Caco-2 (cell line): ENCODE measurements around the gene CFAP251. TPM values are rescaled to one million over a fixed set of nuclear protein-coding genes. Genes with fewer than 3 reads are reported as not detected.

Experiments used
- BruUV-seq: library from RNA; stranded (reverse); fragments of 400-500 nt; replicated peaks from 2 replicates; lab custom pipeline; 2021; lab: Mats Ljungman, UMichigan
- CTCF ChIA-PET: fragments of 300-600 bp; sonication (Branson Sonifier 250); formaldehyde crosslinking; loops from one replicate; lab custom pipeline; 2022; ENCODE audit warnings: antibody characterized with exemption; lab: Charles Lee
- POLR2A ChIA-PET: fragments of 300-600 bp; sonication (Branson Sonifier 250); formaldehyde crosslinking; loops from one replicate; lab custom pipeline; 2022; ENCODE audit warnings: antibody characterized with exemption; lab: Charles Lee
- DNase-seq, 2 experiments: peaks; one replicate each; pipeline versions ENCODE4 v3.0.0 to v3.0.0-alpha.2; 2020 to 2022
- H3K27me3 ChIP-seq: replicated peaks from 2 replicates; pipeline ENCODE4 v1.6.0; 2011; ENCODE audit warnings: low read length; ENCODE audit not compliant: control insufficient read depth, insufficient read depth
- H3K36me3 ChIP-seq: 2 replicates; pipeline ENCODE4 v1.5.1; 2011; ENCODE audit warnings: low read length; ENCODE audit not compliant: control insufficient read depth, insufficient read depth
- H3K4me1 ChIP-seq: fragments of 250-450 bp; sonication (Bioruptor Pico); 2 replicates; pipeline ENCODE4 v1.5.1; 2020; ENCODE audit warnings: mild to moderate bottlenecking
- H3K4me3 ChIP-seq: 2 replicates; pipeline ENCODE4 v1.5.1; 2011; ENCODE audit warnings: low read depth, mild to moderate bottlenecking, control low read depth, low read length
- H3K9me3 ChIP-seq: fragments of 250-450 bp; sonication (Bioruptor Pico); 2 replicates; pipeline ENCODE4 v1.5.1; 2020; ENCODE audit warnings: mild to moderate bottlenecking, moderate library complexity
- H3K27ac Mint-ChIP-seq: one replicate; pipeline ENCODE4 v1.8.0; 2022; ENCODE audit warnings: mixed read lengths; ENCODE audit not compliant: unreplicated experiment
- H3K27me3 Mint-ChIP-seq: one replicate; pipeline ENCODE4 v1.8.0; 2022; ENCODE audit warnings: mixed read lengths; ENCODE audit not compliant: insufficient read depth, unreplicated experiment
- H3K36me3 Mint-ChIP-seq: one replicate; pipeline ENCODE4 v1.8.0; 2022; ENCODE audit warnings: mild to moderate bottlenecking, mixed read lengths; ENCODE audit not compliant: insufficient read depth, unreplicated experiment
- H3K4me1 Mint-ChIP-seq: one replicate; pipeline ENCODE4 v1.8.0; 2022; ENCODE audit warnings: low read depth, mixed read lengths; ENCODE audit not compliant: unreplicated experiment
- H3K4me3 Mint-ChIP-seq: one replicate; pipeline ENCODE4 v1.8.0; 2022; ENCODE audit warnings: mild to moderate bottlenecking, moderate library complexity, mixed read lengths; ENCODE audit not compliant: unreplicated experiment
- H3K9me3 Mint-ChIP-seq: one replicate; pipeline ENCODE4 v1.8.0; 2022; ENCODE audit warnings: mixed read lengths; ENCODE audit not compliant: unreplicated experiment
- intact Hi-C: fragments of 100-400 bp; cut with micrococcal nuclease; formaldehyde crosslinking; loops from one replicate; pipeline ENCODE4 v1.10.0; 2022; ENCODE audit not compliant: unreplicated experiment
- total RNA-seq: library from RNA; stranded (reverse); gene quantifications from 2 replicates; pipeline ENCODE4 v1.2.3, GENCODE V29; 2022
- TF ChIP-seq, protein P1 (sequence below), 2 experiments: fragments of 200-600 bp in 1 of 2; IDR thresholded peaks; 1 replicate in 1 of 2; 2 replicates in 1 of 2; pipeline versions ENCODE4 v1.5.1 to v1.8.0; 2011 to 2022; ENCODE audit warnings: antibody characterized with exemption in 1 of 2, control low read depth in 1 of 2, inconsistent platforms in 1 of 2, low read depth in 1 of 2, low read length in 1 of 2, mild to moderate bottlenecking in 1 of 2, moderate library complexity in 1 of 2; ENCODE audit not compliant: insufficient read depth in 1 of 2, severe bottlenecking in 1 of 2, unreplicated experiment in 1 of 2

The CFAP251 gene
- total RNA-seq, 1 experiment from 2014 or later: 1.2 TPM

GRCh38 chr12:122012184-122012583 is 93.8 kb downstream of the CFAP251 start:
- Mint-ChIP-seq H3K9me3 (no peaks in the 10 kb centered on the region), H3K4me1 (no peaks in the 10 kb centered on the region), H3K36me3 (no peaks in the 10 kb centered on the region), H3K4me3 (no peak overlapping the region), H3K27me3 (no peaks in the 10 kb centered on the region), H3K27ac (no peak overlapping the region)
- Histone ChIP-seq H3K4me3 (no peak overlapping the region), H3K9me3 (no peaks in the 10 kb centered on the region), H3K4me1 (no peaks in the 10 kb centered on the region), H3K27me3 (no peaks in the 10 kb centered on the region), H3K36me3 (no peaks in the 10 kb centered on the region)
- TF ChIP-seq, protein P1, sequence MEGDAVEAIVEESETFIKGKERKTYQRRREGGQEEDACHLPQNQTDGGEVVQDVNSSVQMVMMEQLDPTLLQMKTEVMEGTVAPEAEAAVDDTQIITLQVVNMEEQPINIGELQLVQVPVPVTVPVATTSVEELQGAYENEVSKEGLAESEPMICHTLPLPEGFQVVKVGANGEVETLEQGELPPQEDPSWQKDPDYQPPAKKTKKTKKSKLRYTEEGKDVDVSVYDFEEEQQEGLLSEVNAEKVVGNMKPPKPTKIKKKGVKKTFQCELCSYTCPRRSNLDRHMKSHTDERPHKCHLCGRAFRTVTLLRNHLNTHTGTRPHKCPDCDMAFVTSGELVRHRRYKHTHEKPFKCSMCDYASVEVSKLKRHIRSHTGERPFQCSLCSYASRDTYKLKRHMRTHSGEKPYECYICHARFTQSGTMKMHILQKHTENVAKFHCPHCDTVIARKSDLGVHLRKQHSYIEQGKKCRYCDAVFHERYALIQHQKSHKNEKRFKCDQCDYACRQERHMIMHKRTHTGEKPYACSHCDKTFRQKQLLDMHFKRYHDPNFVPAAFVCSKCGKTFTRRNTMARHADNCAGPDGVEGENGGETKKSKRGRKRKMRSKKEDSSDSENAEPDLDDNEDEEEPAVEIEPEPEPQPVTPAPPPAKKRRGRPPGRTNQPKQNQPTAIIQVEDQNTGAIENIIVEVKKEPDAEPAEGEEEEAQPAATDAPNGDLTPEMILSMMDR (IDR thresholded peaks at IDR 0.05; ENCODE audit: insufficient read depth in 1 of 2, low read depth in 1 of 2, low read length in 1 of 2, severe bottlenecking in 1 of 2, unreplicated experiment in 1 of 2): no peak
- intact Hi-C loops: loop anchor here (10.0 kb wide), 1 partner anchor 57 kb away; no protein-coding TSS in a partner anchor
- ChIA-PET POLR2A (no interaction called here), CTCF (no interaction called here)
- no TSS peak for BruUV-seq
- no peak for DNase-seq

DNA sequence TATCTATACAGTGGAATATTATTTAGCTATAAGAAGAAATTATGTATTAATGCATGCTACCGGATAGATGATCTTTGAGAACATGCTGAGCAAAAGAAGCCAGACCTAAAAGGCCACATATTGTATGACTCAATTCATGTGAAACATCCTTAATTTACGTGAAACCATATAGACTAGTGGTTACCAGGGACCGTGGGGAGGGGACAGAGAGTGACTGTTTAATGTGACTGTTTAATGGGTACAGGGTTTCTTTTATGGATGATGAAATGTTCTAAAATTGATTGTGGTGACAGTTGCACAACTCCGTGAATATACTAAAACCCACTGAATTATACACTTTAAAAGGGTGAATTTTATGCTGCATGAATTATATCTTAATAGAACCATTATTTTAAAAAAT is 94.7 kb downstream of the CFAP251 start:
- TF ChIP-seq, protein P1 (IDR thresholded peaks at IDR 0.05; ENCODE audit: insufficient read depth in 1 of 2, low read depth in 1 of 2, low read length in 1 of 2, severe bottlenecking in 1 of 2, unreplicated experiment in 1 of 2): no peak
- DNase-seq: no peak
- H3K27ac Mint-ChIP-seq: no peak overlapping the region

DNA sequence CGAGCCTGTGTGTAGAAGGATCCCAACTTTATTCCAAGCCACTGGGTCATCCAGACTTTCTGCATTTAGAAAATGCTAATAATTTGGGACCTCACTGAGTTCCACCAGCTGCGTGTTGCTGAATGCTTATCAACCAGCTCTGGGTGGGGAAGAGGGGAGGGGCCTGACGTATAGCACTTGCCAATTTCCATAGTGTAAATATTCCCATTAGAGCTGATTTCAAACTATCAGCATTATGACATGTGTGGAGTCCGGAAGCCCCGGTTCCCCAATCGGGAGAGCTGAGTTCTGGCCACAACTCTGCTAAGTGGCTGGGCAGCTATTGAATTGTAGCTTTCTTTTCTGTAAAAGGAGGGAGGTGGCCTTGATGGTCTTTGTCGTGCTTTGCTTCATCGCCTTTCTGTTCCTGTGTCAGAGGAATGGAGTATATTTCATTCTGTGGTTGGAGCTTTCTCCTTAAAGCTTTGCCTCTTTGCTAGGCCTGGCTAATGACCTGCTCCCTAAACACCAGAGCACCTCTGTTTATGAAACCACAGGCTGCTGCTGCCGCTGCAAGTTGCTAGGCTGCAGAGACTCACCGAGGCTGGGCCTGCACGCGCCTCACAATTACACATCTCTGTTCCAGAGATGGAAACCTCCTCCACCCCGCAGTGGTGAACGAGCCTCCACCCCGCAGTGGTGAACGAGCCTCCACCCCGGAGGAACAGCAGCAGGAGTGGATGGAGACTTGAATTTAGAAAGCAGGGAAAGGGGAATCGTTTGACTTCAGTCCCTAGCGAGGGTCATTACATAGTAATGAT is 95.6 kb downstream of the CFAP251 start:
- Histone ChIP-seq H3K9me3 (peaks cover 7% of the 10 kb centered on the region; the same call in 1 of the 2 replicates), H3K4me3 (no peak overlapping the region), H3K36me3 (no peaks in the 10 kb centered on the region), H3K27me3 (no peaks in the 10 kb centered on the region), H3K4me1 (no peaks in the 10 kb centered on the region)
- Mint-ChIP-seq H3K27me3 (no peaks in the 10 kb centered on the region), H3K4me3 (no peak overlapping the region), H3K36me3 (no peaks in the 10 kb centered on the region), H3K4me1 (no peaks in the 10 kb centered on the region), H3K9me3 (peaks cover 6% of the 10 kb centered on the region), H3K27ac (no peak overlapping the region)
- intact Hi-C loops: loop anchor here (10.0 kb wide), 1 partner anchor 59 kb away; no protein-coding TSS in a partner anchor
- ChIA-PET POLR2A (no interaction called here), CTCF (no interaction called here)
- TF ChIP-seq, protein P1 (IDR thresholded peaks at IDR 0.05; ENCODE audit: insufficient read depth in 1 of 2, low read depth in 1 of 2, low read length in 1 of 2, severe bottlenecking in 1 of 2, unreplicated experiment in 1 of 2): no peak
- no peak for DNase-seq
- BruUV-seq: no TSS peak

More for the DNA sequence above, 94.7 kb downstream of the CFAP251 start:
- no peaks in the 10 kb centered on the region for H3K27me3 Mint-ChIP-seq
- H3K4me3 Mint-ChIP-seq: no peak overlapping the region
- no TSS peak for BruUV-seq
- no peaks in the 10 kb centered on the region for H3K36me3 Mint-ChIP-seq
- POLR2A ChIA-PET: no interaction called here
- Histone ChIP-seq H3K4me3 (no peak overlapping the region), H3K27me3 (no peaks in the 10 kb centered on the region), H3K9me3 (peaks cover 1% of the 10 kb centered on the region; the same call in 1 of the 2 replicates), H3K4me1 (no peaks in the 10 kb centered on the region), H3K36me3 (no peaks in the 10 kb centered on the region)
- intact Hi-C loops: loop anchor here (10.0 kb wide), 1 partner anchor 58 kb away; no protein-coding TSS in a partner anchor
- no peaks in the 10 kb centered on the region for H3K9me3 Mint-ChIP-seq
- no peaks in the 10 kb centered on the region for H3K4me1 Mint-ChIP-seq
- CTCF ChIA-PET: no interaction called here
